IPS DF 6.9 (cell line): Measurements from ENCODE around the gene CCDC138.

Experiments used
- DNase-seq: peaks from one replicate; pipeline ENCODE4 v3.0.0-alpha.2; 2013; ENCODE audit warnings: low read depth, low spot score
- H3K27ac ChIP-seq: one replicate; pipeline ENCODE4 v1.5.1; 2013; ENCODE audit warnings: low read length, control low read depth
- H3K27me3 ChIP-seq: 2 replicates; pipeline ENCODE4 v1.6.1; 2013; ENCODE audit warnings: mild to moderate bottlenecking, low read length; ENCODE audit not compliant: control insufficient read depth, insufficient read depth
- H3K36me3 ChIP-seq: 2 replicates; pipeline ENCODE4 v1.6.1; 2013; ENCODE audit warnings: low read length; ENCODE audit not compliant: control insufficient read depth, insufficient read depth
- H3K4me1 ChIP-seq: 2 replicates; pipeline ENCODE4 v1.6.1; 2013; ENCODE audit warnings: low read length; ENCODE audit not compliant: control insufficient read depth, insufficient read depth
- H3K4me3 ChIP-seq: 2 replicates; pipeline ENCODE4 v1.5.1; 2013; ENCODE audit warnings: mild to moderate bottlenecking, low read length
- H3K9me3 ChIP-seq: 2 replicates; pipeline ENCODE4 v1.6.1; 2013; ENCODE audit warnings: low read length, inconsistent platforms; ENCODE audit not compliant: control insufficient read depth, insufficient read depth
- WGBS: extraction: QIAGEN DNeasy Blood & Tissue Kit; methylation state at CpG from one replicate; pipeline ENCODE4 v1.1.7; 2013; ENCODE audit warnings: mixed read lengths, missing lambda C conversion rate; ENCODE audit not compliant: insufficient read length, insufficient coverage; 5-methylcytosine and 5-hydroxymethylcytosine counted together

Gene CCDC138

GRCh38 chr2:108907822-108908712 is 121.5 kb downstream of the CCDC138 start:
- Histone ChIP-seq H3K4me1 (no peaks in the 10 kb centered on the region), H3K36me3 (no peaks in the 10 kb centered on the region), H3K27ac (no peak overlapping the region), H3K27me3 (no peaks in the 10 kb centered on the region), H3K4me3 (no peak overlapping the region), H3K9me3 (no peaks in the 10 kb centered on the region)
- no peak for DNase-seq
- WGBS: no CpG with 5 or more reads among the region's 24 CpGs

DNA sequence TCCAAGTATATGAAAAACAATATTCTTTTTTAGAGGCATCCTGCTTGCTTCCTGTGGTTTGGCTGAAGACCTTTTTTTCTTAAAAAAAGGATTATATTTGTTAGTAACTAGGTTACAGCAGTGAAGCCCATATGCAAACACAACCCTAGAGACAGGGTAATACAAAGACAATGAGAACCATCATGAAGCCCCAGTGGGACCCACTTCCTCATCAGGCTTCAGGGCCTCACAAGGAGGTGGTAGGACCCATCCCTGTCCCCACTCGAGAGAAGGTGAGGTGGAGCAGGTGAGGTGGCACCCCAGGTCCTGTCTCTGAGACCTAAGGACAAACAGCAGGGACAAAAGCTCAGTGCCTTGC is 122.1 kb downstream of the CCDC138 start:
- no peak for DNase-seq
- no peaks in the 10 kb centered on the region for H3K4me1 ChIP-seq
- H3K4me3 ChIP-seq: no peak overlapping the region
- H3K27me3 ChIP-seq: no peaks in the 10 kb centered on the region
- no CpG with 5 or more reads among the region's 1 CpG for WGBS
- no peaks in the 10 kb centered on the region for H3K9me3 ChIP-seq
- H3K36me3 ChIP-seq: no peaks in the 10 kb centered on the region
- H3K27ac ChIP-seq: no peak overlapping the region

GRCh38 chr2:108909275-108909823 is 122.8 kb downstream of the CCDC138 start:
- Histone ChIP-seq H3K4me1 (no peaks in the 10 kb centered on the region), H3K27ac (no peak overlapping the region), H3K4me3 (no peak overlapping the region), H3K27me3 (no peaks in the 10 kb centered on the region), H3K9me3 (no peaks in the 10 kb centered on the region), H3K36me3 (no peaks in the 10 kb centered on the region)
- WGBS: no CpG with 5 or more reads among the region's 9 CpGs
- no peak for DNase-seq

DNA sequence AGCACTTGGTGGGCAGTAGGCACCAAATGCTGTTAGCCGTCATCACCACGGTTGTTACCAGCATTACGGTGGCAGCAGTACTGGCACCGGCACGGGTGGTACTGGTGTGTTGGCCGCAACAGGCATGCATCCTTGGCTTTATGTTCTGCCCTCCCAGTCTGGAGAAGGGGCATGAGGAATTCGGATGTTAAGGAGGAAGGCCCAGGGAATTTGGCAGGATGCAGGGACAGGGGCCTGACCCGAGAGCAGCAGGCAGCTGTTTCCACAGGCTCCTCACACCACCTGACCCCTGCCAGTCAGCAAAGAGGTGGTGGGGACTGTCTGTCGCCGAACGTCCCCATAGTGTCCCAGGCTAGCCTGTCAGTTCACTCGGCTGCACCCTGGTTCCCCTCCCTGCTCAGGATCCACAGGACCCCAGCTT is 123.5 kb downstream of the CCDC138 start:
- Histone ChIP-seq H3K4me1 (no peaks in the 10 kb centered on the region), H3K4me3 (no peak overlapping the region), H3K27ac (no peak overlapping the region), H3K9me3 (no peaks in the 10 kb centered on the region), H3K27me3 (no peaks in the 10 kb centered on the region), H3K36me3 (no peaks in the 10 kb centered on the region)
- WGBS: no CpG with 5 or more reads among the region's 12 CpGs
- no peak for DNase-seq

DNA sequence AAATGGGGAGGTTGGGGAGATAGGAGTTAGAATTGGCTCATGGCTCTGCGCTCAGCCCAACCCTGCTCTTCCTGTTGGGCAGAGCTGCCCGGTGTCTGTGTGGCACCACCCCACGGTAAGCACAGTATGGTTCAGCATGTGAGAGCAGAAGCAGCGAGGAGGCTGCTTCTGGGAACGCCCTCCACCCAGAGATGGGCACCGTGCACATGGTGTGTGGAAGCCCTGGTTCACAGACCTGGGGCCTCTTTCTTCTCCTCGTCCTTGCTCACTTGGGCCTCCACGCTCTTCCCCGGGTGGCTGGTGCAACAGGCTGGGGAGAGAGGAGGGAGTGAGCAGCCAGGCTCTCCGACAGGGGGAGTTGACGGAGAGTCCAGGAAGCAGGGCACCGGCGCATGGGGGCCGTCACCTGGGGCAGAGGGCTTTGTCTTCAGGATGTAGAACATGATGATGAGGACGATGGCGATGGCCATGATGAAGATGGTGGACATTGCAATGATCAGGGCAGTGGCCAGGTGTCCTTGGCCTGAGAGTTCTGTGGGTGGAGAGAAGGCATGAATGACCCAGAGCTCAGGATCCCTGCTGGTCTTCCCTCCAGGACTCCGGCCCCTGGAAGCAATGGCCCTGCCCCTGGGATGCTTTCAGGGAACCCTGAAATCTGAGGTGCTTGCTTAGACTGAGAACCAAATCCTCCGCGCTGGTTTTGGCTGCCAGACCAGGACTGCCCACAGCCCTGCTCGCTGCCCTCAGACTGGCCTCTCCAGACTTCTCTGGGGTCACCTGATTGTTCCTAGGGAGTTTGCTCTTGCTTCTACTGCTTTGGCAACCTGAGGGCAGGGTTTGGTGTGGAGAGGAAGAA is 124.2 kb downstream of the CCDC138 start:
- no peaks in the 10 kb centered on the region for H3K36me3 ChIP-seq
- no peak for DNase-seq
- no CpG with 5 or more reads among the region's 20 CpGs for whole genome bisulfite sequencing

GRCh38 chr2:108911401-108911800 is 124.8 kb downstream of the CCDC138 start:
- Histone ChIP-seq H3K27me3 (no peaks in the 10 kb centered on the region), H3K9me3 (no peaks in the 10 kb centered on the region), H3K36me3 (no peaks in the 10 kb centered on the region), H3K4me3 (no peak overlapping the region), H3K4me1 (no peaks in the 10 kb centered on the region), H3K27ac (no peak overlapping the region)
- WGBS: no CpG with 5 or more reads among the region's 5 CpGs
- DNase-seq: no peak

More for the DNA sequence above, 124.2 kb downstream of the CCDC138 start:
- Histone ChIP-seq H3K4me1 (no peaks in the 10 kb centered on the region), H3K4me3 (no peak overlapping the region), H3K27me3 (no peaks in the 10 kb centered on the region), H3K27ac (no peak overlapping the region), H3K9me3 (no peaks in the 10 kb centered on the region)

DNA sequence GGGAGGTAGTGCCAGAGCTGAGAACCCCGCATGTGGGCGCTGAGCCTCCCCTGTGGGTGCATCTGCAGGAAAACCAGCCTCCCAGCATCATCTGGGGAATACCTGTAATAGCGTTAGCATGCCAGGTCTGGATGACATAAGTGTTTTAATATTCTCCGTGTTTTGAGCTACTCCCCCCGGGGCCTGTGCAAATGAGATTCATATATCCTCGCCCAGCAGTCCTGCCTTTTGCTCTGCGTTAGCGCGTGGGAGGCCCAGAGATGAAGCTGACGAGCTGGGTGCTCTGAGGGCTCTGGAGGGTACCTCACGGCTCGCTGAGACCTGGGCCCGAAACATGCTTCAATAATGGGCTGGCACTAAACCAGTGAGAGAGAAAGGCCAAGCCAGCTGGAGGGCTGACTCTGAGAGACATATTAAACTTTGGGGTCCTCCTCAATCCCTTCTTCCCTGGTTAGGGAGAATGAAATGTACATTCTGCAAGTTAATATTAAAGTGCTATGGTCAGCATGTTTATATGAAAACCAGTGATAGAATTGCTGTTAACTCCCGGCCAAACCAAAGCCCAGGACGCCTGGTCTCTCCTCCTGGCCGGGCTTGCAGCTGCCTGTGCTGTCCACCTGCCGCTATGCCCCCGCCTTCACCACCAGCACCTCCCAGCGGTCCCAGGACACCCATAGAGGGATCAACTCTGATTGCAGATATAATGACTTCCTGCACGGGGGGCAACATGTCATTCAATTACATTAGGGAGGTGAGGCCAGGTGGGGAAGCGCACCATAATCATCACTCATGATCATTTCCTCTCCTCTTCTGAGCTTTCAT is 125.4 kb downstream of the CCDC138 start:
- Histone ChIP-seq H3K4me1 (no peaks in the 10 kb centered on the region), H3K4me3 (no peak overlapping the region), H3K36me3 (no peaks in the 10 kb centered on the region), H3K27ac (no peak overlapping the region), H3K9me3 (no peaks in the 10 kb centered on the region), H3K27me3 (no peaks in the 10 kb centered on the region)
- no peak for DNase-seq
- WGBS: no CpG with 5 or more reads among the region's 21 CpGs

- Histone ChIP-seq H3K27me3 (no peaks in the 10 kb centered on the region), H3K27ac (no peak overlapping the region), H3K4me1 (no peaks in the 10 kb centered on the region), H3K4me3 (no peak overlapping the region), H3K36me3 (no peaks in the 10 kb centered on the region), H3K9me3 (no peaks in the 10 kb centered on the region)
- DNase-seq: no peak
- WGBS: no CpG with 5 or more reads among the region's 5 CpGs
These were observed 126.0 kb downstream of the CCDC138 start for GRCh38 chr2:108912629-108912902.

DNA sequence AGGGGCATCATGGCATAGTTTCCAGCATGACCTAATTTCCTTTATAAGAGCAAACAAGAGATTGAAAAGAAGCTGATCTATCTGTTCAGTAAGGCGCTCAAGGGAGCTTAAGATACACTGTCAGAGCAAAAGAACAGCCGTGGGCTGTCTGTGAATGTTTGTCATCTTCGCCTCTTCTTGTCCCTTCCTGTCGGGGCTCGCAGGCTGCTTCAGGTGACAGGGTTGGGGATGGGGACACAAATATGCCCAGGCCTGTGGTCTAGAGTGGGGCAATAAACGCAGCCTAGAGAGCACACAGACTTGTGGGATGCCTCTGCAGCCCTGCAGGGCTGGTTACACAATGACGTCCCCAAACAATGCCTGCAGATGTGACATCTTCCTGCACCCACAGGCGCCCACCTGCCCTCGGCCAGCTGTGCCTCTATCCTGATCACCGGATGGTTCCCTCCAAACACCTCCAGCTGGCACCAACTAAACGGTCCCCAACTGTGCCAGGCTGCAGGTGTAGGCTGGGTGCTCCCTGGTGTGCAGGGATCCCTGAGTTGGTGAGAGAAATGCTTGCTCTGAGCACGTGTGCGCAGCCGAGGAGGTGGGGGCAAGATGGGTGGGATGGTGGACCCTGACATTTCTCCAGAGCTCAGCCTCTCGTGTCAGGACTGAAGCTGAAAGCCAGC is 129.7 kb downstream of the CCDC138 start:
- Histone ChIP-seq H3K9me3 (no peaks in the 10 kb centered on the region), H3K27ac (no peak overlapping the region), H3K4me1 (no peaks in the 10 kb centered on the region), H3K27me3 (no peaks in the 10 kb centered on the region), H3K4me3 (no peak overlapping the region), H3K36me3 (no peaks in the 10 kb centered on the region)
- no CpG with 5 or more reads among the region's 15 CpGs for WGBS
- DNase-seq: no peak
